ENCODE data around the gene KCND2. TPM values are rescaled to one million over a fixed set of nuclear protein-coding genes. Genes with fewer than 3 reads are reported as not detected.

Gene KCND2
- total and polyA plus RNA-seq, 2 of the 8 experiments (the other 6 are each of a cell fraction or from before 2014, with no cell fraction given) = 4.6 to 7.7 TPM

- no peaks in the 10 kb centered on the region for H3K36me3 ChIP-seq (ENCODE audit: control insufficient read depth in 2 of 4, insufficient read depth in 4 of 4, low read length in 3 of 4)
- H4K91ac ChIP-seq (replicated peaks; ENCODE audit: insufficient read length, low read length) = no peak overlapping the region
- H2BK120ac ChIP-seq (replicated peaks; ENCODE audit: low read depth, low read length) = no peak overlapping the region
- no peak overlapping the region for H2AFZ ChIP-seq (ENCODE audit: low read length)
- H4K5ac ChIP-seq (ENCODE audit: insufficient read length, low read depth, low read length) = no peak overlapping the region
- no peak overlapping the region for H3K4me2 ChIP-seq (ENCODE audit: insufficient read depth in 1 of 2, low read depth in 2 of 2, low read length in 2 of 2)
- H3K79me1 ChIP-seq (ENCODE audit: low read depth, low read length) = no peaks in the 10 kb centered on the region
- CTCF ChIA-PET (ENCODE audit: partially characterized antibody) = interaction anchor here (3.0 kb wide), 1 partner anchor 9 kb away, joined by 9 read pairs; no protein-coding TSS in a partner anchor
- H3K27ac ChIP-seq (ENCODE audit: low read depth, low read length) = no peak overlapping the region
- H2BK12ac ChIP-seq (ENCODE audit: low read depth, low read length) = no peak overlapping the region
- DNase-seq (ENCODE audit: low read depth in 1 of 2, low spot score in 2 of 2) (no peak), FAIRE-seq (no peak)
- no peak overlapping the region for H3K23ac ChIP-seq (ENCODE audit: insufficient read length)
- H3K27me3 ChIP-seq (replicated peaks in 1 of 4; ENCODE audit: control insufficient read depth in 3 of 4, extremely low read depth in 1 of 4, insufficient read depth in 3 of 4, low read length in 3 of 4) = no peaks in the 10 kb centered on the region
- 88% methylated on average over 1 of the region's 1 CpG; no CpG with 5 or more reads in 1 of the 2 experiments for WGBS, 2 experiments (ENCODE audit: extremely low coverage in 1 of 2, insufficient coverage in 1 of 2, insufficient read length in 1 of 2, insufficient replicate concordance in 2 of 2, low coverage in 1 of 2, low lambda C conversion rate in 2 of 2, missing lambda C conversion rate in 1 of 2)
- H3K4ac ChIP-seq (replicated peaks; ENCODE audit: insufficient read length, low read depth, low read length) = no peak overlapping the region
- no peaks in the 10 kb centered on the region for H3K23me2 ChIP-seq (ENCODE audit: low read depth, low read length)
- H3K4me3 ChIP-seq (ENCODE audit: extremely low read depth in 1 of 4, insufficient read depth in 2 of 4, low read depth in 3 of 4, low read length in 4 of 4) = no peak overlapping the region
- no peak overlapping the region for H3K56ac ChIP-seq (replicated peaks; ENCODE audit: insufficient read length, low read depth, low read length)
- H4K20me1 ChIP-seq (replicated peaks in 1 of 2; ENCODE audit: control insufficient read depth in 1 of 2, insufficient read depth in 2 of 2, low read length in 2 of 2) = no peaks in the 10 kb centered on the region
- H3K9ac ChIP-seq (replicated peaks in 1 of 4; ENCODE audit: extremely low read depth in 1 of 4, low read depth in 3 of 4, low read length in 3 of 4) = no peak overlapping the region
- H3K18ac ChIP-seq (ENCODE audit: extremely low read depth, low read length) = no peak overlapping the region
- H2BK15ac ChIP-seq (ENCODE audit: low read length) = no peak overlapping the region
- no peak overlapping the region for H2AK5ac ChIP-seq (ENCODE audit: low read depth, low read length)
- no peak overlapping the region for H2BK5ac ChIP-seq (ENCODE audit: low read depth, low read length)
- POLR2A ChIA-PET (ENCODE audit: partially characterized antibody) = no interaction called here
- no peaks in the 10 kb centered on the region for H3K79me2 ChIP-seq (ENCODE audit: control insufficient read depth in 1 of 2, insufficient read depth in 2 of 2, low read length in 2 of 2)
- no peak overlapping the region for H2BK20ac ChIP-seq (ENCODE audit: low read length)
- no peaks in the 10 kb centered on the region; a peak in 1 of 7 replicates for H3K4me1 ChIP-seq (replicated peaks in 1 of 4; ENCODE audit: control insufficient read depth in 3 of 4, insufficient read depth in 4 of 4, low read length in 3 of 4)
- no peak overlapping the region for H3K14ac ChIP-seq (ENCODE audit: insufficient read length)
- H3K9me3 ChIP-seq (ENCODE audit: insufficient read depth in 2 of 2, low read depth in 1 of 2, low read length in 1 of 2) = no peaks in the 10 kb centered on the region
- H4K8ac ChIP-seq (ENCODE audit: extremely low read depth, insufficient read depth, low read length) = no peak overlapping the region
- TF ChIP-seq POLR2AphosphoS5 (IDR thresholded peaks at IDR 0.05; ENCODE audit: low read depth, low read length) = no peak
- no peak for TF ChIP-seq FOSL1 (IDR thresholded peaks at IDR 0.05; ENCODE audit: insufficient read depth, low read depth, low read length)
- no peak for TF ChIP-seq CREB1 (IDR thresholded peaks at IDR 0.05)
- no peak for TF ChIP-seq MAFK (IDR thresholded peaks at IDR 0.05; ENCODE audit: low read depth, low read length)
- TF ChIP-seq TCF12 (IDR thresholded peaks at IDR 0.05; ENCODE audit: low read depth, low read length) = no peak
- no peak for TF ChIP-seq MAX (IDR thresholded peaks at IDR 0.05)
- no peak for TF ChIP-seq POLR2A (IDR thresholded peaks at IDR 0.05; ENCODE audit: control extremely low read depth in 1 of 2, low read depth in 2 of 2, low read length in 2 of 2)
- no peak for TF ChIP-seq SAP30 (IDR thresholded peaks at IDR 0.05; ENCODE audit: insufficient read depth, insufficient replicate concordance, low read length)
- no peak for TF ChIP-seq USF2 (IDR thresholded peaks at IDR 0.05; ENCODE audit: low read length)
- no peak for TF ChIP-seq SIN3A (conservative IDR thresholded peaks at IDR 0.05 in 1 of 2, IDR thresholded peaks at IDR 0.05 in 1 of 2; ENCODE audit: low read depth in 1 of 2, low read length in 2 of 2)
- no peak for TF ChIP-seq GTF2F1 (IDR thresholded peaks at IDR 0.05; ENCODE audit: borderline replicate concordance, low read depth, low read length)
- no peak for TF ChIP-seq NRF1 (IDR thresholded peaks at IDR 0.05; ENCODE audit: low read depth, low read length)
- no peak for TF ChIP-seq RBBP5 (IDR thresholded peaks at IDR 0.05; ENCODE audit: borderline replicate concordance, low read depth, low read length)
Measured at GRCh38 chr7:120564145-120564544, 291.2 kb downstream of the KCND2 start.
